Coronary artery (tissue), 2 donors: Measurements from ENCODE around the gene MIA2.
"Not testable (repeated sequence)": the region's sequence is repeated elsewhere in the genome, so short reads cannot be mapped to it uniquely, and the experiment has no call there.

Experiments used
- DNase-seq: peaks from one replicate; pipeline ENCODE4 v3.0.0-alpha.2; 2017; ENCODE audit warnings: low spot score
- H3K27ac ChIP-seq, 2 donors: fragments of 200-600 bp; sonication (generic); one replicate each; pipeline ENCODE4 v1.5.1; 2016 to 2019
- H3K4me3 ChIP-seq: fragments of 200-600 bp; sonication (generic); 2 replicates; pipeline ENCODE4 v1.5.1; 2016; ENCODE audit warnings: mild to moderate bottlenecking, moderate library complexity
- TF ChIP-seq, protein P1 (sequence below): fragments of 200-600 bp; sonication (generic); IDR thresholded peaks from one replicate; pipeline ENCODE4 v1.5.1; 2019; ENCODE audit warnings: antibody characterized with exemption

The MIA2 gene

DNA sequence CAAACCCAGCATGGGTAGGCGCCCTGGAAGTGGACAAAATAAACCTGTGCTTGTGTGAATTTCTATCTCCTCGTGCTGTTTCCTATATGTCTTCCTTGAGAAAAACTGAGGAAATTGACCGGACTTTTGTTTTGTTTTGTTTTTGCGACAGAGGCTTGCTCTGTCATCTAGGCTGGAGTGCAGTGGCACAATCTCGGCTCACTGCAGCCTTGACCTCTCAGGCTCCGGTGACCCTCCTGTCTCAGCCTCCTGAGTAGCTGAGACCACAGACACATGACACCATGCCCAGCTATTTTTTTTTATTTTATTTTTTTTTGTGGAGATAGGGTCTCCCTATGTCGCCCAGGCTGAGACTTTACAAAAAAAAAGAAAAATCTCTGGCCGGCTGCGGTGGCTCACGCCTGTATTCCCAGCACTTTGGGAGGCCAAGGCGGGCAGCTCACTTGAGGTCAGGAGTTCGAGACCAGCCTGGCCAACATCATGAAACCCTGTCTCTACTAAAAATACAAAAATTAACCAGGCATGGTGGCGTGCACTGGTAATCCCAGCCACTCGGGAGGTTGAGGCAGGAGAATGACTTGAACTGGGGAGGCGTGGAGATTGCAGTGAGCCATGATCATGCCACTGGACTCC lies 22.5 kb upstream of the MIA2 start:
- TF ChIP-seq, protein P1, sequence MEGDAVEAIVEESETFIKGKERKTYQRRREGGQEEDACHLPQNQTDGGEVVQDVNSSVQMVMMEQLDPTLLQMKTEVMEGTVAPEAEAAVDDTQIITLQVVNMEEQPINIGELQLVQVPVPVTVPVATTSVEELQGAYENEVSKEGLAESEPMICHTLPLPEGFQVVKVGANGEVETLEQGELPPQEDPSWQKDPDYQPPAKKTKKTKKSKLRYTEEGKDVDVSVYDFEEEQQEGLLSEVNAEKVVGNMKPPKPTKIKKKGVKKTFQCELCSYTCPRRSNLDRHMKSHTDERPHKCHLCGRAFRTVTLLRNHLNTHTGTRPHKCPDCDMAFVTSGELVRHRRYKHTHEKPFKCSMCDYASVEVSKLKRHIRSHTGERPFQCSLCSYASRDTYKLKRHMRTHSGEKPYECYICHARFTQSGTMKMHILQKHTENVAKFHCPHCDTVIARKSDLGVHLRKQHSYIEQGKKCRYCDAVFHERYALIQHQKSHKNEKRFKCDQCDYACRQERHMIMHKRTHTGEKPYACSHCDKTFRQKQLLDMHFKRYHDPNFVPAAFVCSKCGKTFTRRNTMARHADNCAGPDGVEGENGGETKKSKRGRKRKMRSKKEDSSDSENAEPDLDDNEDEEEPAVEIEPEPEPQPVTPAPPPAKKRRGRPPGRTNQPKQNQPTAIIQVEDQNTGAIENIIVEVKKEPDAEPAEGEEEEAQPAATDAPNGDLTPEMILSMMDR, result no peak
- Histone ChIP-seq H3K4me3 (no peak overlapping the region), H3K27ac (no peak overlapping the region)
- no peak for DNase-seq

DNA sequence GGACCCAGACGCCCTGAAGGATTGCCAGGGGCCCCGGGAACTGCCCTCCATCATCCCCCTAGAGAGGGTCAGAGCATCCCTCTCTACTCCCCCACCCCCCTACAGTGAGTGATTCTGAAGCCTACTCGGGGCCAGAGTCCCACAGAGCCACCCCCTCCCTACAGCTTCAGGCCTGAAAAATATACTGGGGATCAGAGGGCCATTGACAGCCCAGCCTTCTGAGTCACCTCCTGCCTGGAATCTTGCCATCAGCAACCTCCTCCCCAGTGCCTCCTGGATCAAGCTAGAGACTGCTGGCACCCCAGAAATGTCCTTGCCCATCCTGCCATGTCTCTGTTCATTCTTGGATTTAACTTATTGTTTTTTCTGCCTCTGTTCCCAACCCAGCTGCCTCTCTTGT lies 21.7 kb upstream of the MIA2 start:
- Histone ChIP-seq H3K27ac (no peak overlapping the region), H3K4me3 (no peak overlapping the region)
- TF ChIP-seq, protein P1, result no peak
- no peak for DNase-seq

DNA sequence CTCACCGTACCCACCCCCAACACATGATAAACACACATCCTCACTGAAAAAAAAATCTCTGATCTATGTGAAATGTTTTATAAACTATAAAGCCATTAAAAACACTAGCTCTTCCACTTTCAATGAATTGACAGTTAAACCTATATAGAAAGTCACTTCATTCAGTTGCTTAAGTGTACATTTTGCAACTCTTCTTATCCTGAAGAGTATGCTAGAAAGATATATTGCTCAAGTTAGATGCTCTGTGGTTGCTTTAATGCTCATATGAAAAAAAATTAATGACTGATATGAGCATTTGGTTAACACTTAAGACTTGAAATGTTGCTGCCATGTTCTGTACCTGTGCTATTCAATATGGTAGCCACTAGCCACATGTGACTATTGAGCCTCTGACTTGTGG lies 21.0 kb upstream of the MIA2 start:
- DNase-seq, result no peak
- no peak overlapping the region for H3K4me3 ChIP-seq
- H3K27ac ChIP-seq, result no peak overlapping the region
- TF ChIP-seq, protein P1, result no peak

DNA sequence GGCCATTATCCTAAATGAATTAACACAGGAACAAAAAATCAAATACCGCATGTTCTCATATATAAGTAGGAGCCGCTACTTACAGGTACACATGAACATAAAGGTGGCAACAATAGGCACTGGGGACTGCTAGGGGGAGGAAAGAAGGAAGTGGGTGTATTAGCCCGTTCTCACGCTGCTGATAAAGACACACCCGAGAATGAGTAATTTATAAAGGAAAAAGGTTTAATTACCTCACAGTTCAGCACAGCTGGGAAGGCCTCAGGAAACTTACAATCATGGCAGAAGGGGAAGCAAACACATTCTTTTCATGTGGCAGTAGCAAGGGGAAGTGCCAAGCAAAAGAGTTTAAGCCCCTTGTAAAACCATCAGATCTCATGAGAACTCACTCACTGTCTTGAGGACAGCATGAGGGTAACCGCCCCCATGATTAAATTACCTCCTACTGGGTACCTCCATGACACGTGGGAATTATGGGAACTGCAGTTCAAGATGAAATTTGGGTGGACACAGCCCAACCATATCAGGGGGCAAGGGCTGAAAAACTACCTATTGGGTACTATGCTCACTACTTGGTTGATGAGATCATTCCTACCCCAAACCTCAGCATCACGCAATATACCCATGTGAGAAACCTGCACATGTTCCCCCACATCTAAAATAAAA lies 16.4 kb upstream of the MIA2 start:
- DNase-seq, result no peak
- Histone ChIP-seq H3K27ac (no peak overlapping the region), H3K4me3 (no peak overlapping the region)
- TF ChIP-seq, protein P1, result no peak

DNA sequence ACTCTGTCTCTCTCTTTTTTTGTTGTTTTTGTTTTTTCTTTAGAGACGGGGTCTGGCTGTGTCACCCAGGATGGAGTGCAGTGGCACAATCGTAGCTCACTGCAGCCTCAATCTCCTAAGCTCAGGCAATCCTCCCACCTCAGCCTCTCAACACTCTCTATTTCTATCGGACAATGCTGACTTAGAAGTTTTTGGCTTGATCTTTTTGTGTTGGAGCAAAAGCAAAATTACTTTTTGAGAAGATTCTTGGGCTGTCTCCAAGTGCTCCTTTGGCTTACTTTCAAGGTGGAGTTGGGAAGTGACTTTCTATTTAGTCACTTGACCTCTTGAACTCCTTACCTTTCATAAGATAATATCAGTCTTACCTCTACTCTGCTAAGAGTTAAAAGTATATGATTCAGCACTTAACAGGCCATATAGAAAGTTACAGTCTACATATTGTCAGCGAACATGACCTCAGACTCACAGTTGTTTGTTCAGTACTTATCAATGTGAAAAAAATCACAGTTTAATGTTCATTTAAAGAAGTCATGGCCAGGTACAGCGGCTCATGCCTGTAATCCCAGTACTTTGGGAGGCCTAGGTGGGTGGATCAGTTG lies 15.4 kb upstream of the MIA2 start:
- no peak overlapping the region for H3K27ac ChIP-seq
- no peak overlapping the region for H3K4me3 ChIP-seq
- DNase-seq, result no peak
- TF ChIP-seq, protein P1, result no peak

DNA sequence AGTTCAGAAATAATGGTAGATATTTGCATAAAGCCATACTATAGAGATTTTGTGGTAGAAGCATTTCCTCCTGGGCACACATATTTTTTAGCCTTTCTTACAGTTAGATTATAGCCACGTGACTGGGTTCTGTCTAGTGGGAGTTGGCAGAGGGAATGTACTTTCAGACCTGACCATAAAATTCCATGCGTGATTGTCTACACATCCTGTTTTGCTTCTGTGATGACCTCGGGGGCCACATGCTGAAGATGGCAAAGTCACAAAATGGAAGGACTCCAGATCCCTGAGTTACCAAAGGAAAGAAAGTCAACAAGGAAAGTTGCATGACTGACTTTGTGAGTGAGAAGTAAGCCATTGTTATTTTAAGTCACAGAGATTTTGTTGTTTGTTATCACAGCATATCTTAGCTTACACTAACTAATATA lies 14.6 kb upstream of the MIA2 start:
- DNase-seq, result no peak
- TF ChIP-seq, protein P1, result no peak
- no peak overlapping the region for H3K27ac ChIP-seq

GRCh38 chr14:39220473-39220872 lies 13.2 kb upstream of the MIA2 start:
- H3K4me3 ChIP-seq, DNase-seq, H3K27ac ChIP-seq: not testable (repeated sequence)

More for the DNA sequence above, 14.6 kb upstream of the MIA2 start:
- no peak overlapping the region for H3K4me3 ChIP-seq
